Gastroesophageal sphincter (tissue), 3 donors: ENCODE data around the gene MAP6.

Experiments used
- EP300 ChIP-seq: sonication (generic); formaldehyde crosslinking; IDR thresholded peaks from one replicate; pipeline ENCODE4 v1.6.1; 2017; ENCODE audit warnings: antibody characterized with exemption, mild to moderate bottlenecking
- POLR2A ChIP-seq, 2 donors: fragments of 450-650 bp; IDR thresholded peaks; one replicate each; pipeline ENCODE4 v1.6.1; 2017; ENCODE audit warnings: antibody characterized with exemption in 2 of 2, mild to moderate bottlenecking in 2 of 2, moderate library complexity in 1 of 2
- TF ChIP-seq, protein P1 (sequence below), 4 experiments: fragments of 200-600 bp in 2 of 4; fragments of 450-650 bp in 2 of 4; sonication (generic) in 1 of 4; IDR thresholded peaks; one replicate each; pipeline ENCODE4 v1.5.1; 2017 to 2019; ENCODE audit warnings: antibody characterized with exemption in 4 of 4, mild to moderate bottlenecking in 2 of 4, moderate library complexity in 2 of 4

DNA sequence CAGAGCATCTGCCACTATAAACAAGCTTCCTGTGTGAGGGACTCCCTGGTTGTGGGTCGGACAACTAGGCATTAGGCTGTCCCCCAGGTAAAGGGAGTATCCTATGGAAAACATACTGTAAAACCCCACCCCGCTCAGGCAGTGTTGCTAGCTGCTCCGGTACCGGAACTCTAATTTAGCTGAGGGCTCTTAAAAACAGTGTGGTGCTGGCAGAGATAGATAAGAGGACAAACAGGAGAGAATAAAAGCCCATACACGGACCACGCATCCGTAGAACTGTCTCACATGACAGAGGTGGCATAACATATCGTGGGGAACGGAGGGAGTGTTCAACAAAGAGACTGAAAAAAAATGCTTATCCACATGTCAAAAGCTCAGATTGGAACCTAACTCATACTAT lies 45.4 kb upstream of the MAP6 start:
- TF ChIP-seq, protein P1, sequence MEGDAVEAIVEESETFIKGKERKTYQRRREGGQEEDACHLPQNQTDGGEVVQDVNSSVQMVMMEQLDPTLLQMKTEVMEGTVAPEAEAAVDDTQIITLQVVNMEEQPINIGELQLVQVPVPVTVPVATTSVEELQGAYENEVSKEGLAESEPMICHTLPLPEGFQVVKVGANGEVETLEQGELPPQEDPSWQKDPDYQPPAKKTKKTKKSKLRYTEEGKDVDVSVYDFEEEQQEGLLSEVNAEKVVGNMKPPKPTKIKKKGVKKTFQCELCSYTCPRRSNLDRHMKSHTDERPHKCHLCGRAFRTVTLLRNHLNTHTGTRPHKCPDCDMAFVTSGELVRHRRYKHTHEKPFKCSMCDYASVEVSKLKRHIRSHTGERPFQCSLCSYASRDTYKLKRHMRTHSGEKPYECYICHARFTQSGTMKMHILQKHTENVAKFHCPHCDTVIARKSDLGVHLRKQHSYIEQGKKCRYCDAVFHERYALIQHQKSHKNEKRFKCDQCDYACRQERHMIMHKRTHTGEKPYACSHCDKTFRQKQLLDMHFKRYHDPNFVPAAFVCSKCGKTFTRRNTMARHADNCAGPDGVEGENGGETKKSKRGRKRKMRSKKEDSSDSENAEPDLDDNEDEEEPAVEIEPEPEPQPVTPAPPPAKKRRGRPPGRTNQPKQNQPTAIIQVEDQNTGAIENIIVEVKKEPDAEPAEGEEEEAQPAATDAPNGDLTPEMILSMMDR (IDR thresholded peaks at IDR 0.05), result no peak
- TF ChIP-seq POLR2A (IDR thresholded peaks at IDR 0.05), result no peak
- TF ChIP-seq EP300, result no peak
